ENCODE results near the gene HBEGF.

The HBEGF gene

GRCh38 chr5:140331638-140332037, 14.8 kb downstream of the HBEGF start:
- DNase-seq = no peak

- DNase-seq = no peak
Measured at GRCh38 chr5:140329739-140330481, 16.5 kb downstream of the HBEGF start.

GRCh38 chr5:140328036-140328764, 18.2 kb downstream of the HBEGF start:
- no peak for DNase-seq

- DNase-seq = no peak
Measured at GRCh38 chr5:140327589-140327988, 18.8 kb downstream of the HBEGF start.

GRCh38 chr5:140325486-140325885, 20.9 kb downstream of the HBEGF start:
- no peak for DNase-seq

- no peak for DNase-seq
Measured at GRCh38 chr5:140324617-140325241, 21.7 kb downstream of the HBEGF start.

- no peak for DNase-seq
Measured at GRCh38 chr5:140324041-140324600, 22.3 kb downstream of the HBEGF start.

GRCh38 chr5:140322751-140323731, 23.4 kb downstream of the HBEGF start:
- DNase-seq = no peak

GRCh38 chr5:140321796-140322195, 24.6 kb downstream of the HBEGF start:
- no peak for DNase-seq

- DNase-seq = no peak
Measured at GRCh38 chr5:140319833-140320232, 26.6 kb downstream of the HBEGF start.

- DNase-seq = no peak
Measured at GRCh38 chr5:140318792-140319191, 27.6 kb downstream of the HBEGF start.

GRCh38 chr5:140317859-140318258, 28.5 kb downstream of the HBEGF start:
- DNase-seq = no peak

- DNase-seq = no peak
Measured at GRCh38 chr5:140312791-140313189, 33.6 kb downstream of the HBEGF start.

GRCh38 chr5:140312067-140312790, 34.2 kb downstream of the HBEGF start:
- no peak for DNase-seq

GRCh38 chr5:140311011-140311467, 35.4 kb downstream of the HBEGF start:
- DNase-seq = no peak

GRCh38 chr5:140310434-140310833, 36.0 kb downstream of the HBEGF start:
- DNase-seq = no peak

- DNase-seq = no peak
Measured at GRCh38 chr5:140309706-140310249, 36.6 kb downstream of the HBEGF start.

GRCh38 chr5:140305471-140305870, 40.9 kb downstream of the HBEGF start:
- DNase-seq = no peak

- no peak for DNase-seq
Measured at GRCh38 chr5:140303966-140304365, 42.4 kb downstream of the HBEGF start.

- peak; percentile 83 to 87 for DNase-seq
Measured at GRCh38 chr5:140302786-140303639, 43.4 kb downstream of the HBEGF start, which contains the start of gene PFDN1. Gene PFDN1 (minus strand): TSS chr5:140303101. CDS start chr5:140303073, 28 bp downstream.

Data from stimulated activated CD4-positive, alpha-beta T cell treated with anti-CD3 and anti-CD28 coated beads, Interleukin-2, amount 100 ng/mL, for 48 hours (primary cell).